Suprapubic skin (tissue), 4 donors: ENCODE measurements around the gene DNAL1. TPM values are rescaled to one million over a fixed set of nuclear protein-coding genes. Genes with fewer than 3 reads are reported as not detected.

ENCODE experiments used
- DNase-seq, 2 donors: peaks; one replicate each; pipeline ENCODE4 v3.0.0-alpha.2; 2019; ENCODE audit warnings: low spot score in 2 of 2
- H3K27ac ChIP-seq: fragments of 200-600 bp; sonication (generic); one replicate; pipeline ENCODE4 v1.5.1; 2019
- H3K27me3 ChIP-seq: fragments of 200-600 bp; sonication (generic); one replicate; pipeline ENCODE4 v1.5.1; 2019
- H3K36me3 ChIP-seq: fragments of 200-600 bp; sonication (generic); one replicate; pipeline ENCODE4 v1.5.1; 2019
- H3K4me1 ChIP-seq: fragments of 200-600 bp; sonication (generic); one replicate; pipeline ENCODE4 v1.5.1; 2019
- H3K4me3 ChIP-seq: fragments of 200-600 bp; sonication (generic); one replicate; pipeline ENCODE4 v1.5.1; 2019; ENCODE audit warnings: mild to moderate bottlenecking
- H3K9me3 ChIP-seq: fragments of 200-600 bp; sonication (generic); one replicate; pipeline ENCODE4 v1.5.1; 2019
- EP300 ChIP-seq: sonication (generic); formaldehyde crosslinking; IDR thresholded peaks from one replicate; pipeline ENCODE4 v1.6.1; 2017; ENCODE audit warnings: antibody characterized with exemption
- POLR2A ChIP-seq, 2 donors: fragments of 450-650 bp; IDR thresholded peaks; one replicate each; pipeline ENCODE4 v1.6.1; 2017; ENCODE audit warnings: antibody characterized with exemption in 2 of 2, mild to moderate bottlenecking in 2 of 2, moderate library complexity in 2 of 2
- POLR2AphosphoS5 ChIP-seq, 3 donors: sonication (generic); formaldehyde crosslinking; IDR thresholded peaks; one replicate each; pipeline ENCODE4 v1.6.1; 2017; ENCODE audit warnings: antibody characterized with exemption in 3 of 3
- WGBS: methylation state at CpG from one replicate; pipeline ENCODE4 v1.1.5; 2018; 5-methylcytosine and 5-hydroxymethylcytosine counted together
- total RNA-seq, 4 donors: library from RNA; depleted of rRNA; stranded (reverse); fragments of >200 nt; gene quantifications; one replicate each; pipeline ENCODE4 v1.1.0, GENCODE V29; 2016
- TF ChIP-seq, protein P1 (sequence below), 2 donors: fragments of 200-600 bp in 1 of 2; fragments of 450-650 bp in 1 of 2; sonication (generic) in 1 of 2; IDR thresholded peaks; one replicate each; pipeline ENCODE4 v1.5.1; 2016 to 2019; ENCODE audit warnings: antibody characterized with exemption in 2 of 2, mild to moderate bottlenecking in 1 of 2, moderate library complexity in 1 of 2

DNAL1 gene
- total RNA-seq, 4 donors from 2014 or later = 1.8 to 3.6 (median 2.6) TPM

GRCh38 chr14:73661872-73662271 lies 17.1 kb downstream of the DNAL1 start:
- no peak for TF ChIP-seq EP300
- TF ChIP-seq POLR2A (IDR thresholded peaks at IDR 0.05) = no peak
- no peak for TF ChIP-seq POLR2AphosphoS5 (IDR thresholded peaks at IDR 0.05)
- TF ChIP-seq, protein P1, sequence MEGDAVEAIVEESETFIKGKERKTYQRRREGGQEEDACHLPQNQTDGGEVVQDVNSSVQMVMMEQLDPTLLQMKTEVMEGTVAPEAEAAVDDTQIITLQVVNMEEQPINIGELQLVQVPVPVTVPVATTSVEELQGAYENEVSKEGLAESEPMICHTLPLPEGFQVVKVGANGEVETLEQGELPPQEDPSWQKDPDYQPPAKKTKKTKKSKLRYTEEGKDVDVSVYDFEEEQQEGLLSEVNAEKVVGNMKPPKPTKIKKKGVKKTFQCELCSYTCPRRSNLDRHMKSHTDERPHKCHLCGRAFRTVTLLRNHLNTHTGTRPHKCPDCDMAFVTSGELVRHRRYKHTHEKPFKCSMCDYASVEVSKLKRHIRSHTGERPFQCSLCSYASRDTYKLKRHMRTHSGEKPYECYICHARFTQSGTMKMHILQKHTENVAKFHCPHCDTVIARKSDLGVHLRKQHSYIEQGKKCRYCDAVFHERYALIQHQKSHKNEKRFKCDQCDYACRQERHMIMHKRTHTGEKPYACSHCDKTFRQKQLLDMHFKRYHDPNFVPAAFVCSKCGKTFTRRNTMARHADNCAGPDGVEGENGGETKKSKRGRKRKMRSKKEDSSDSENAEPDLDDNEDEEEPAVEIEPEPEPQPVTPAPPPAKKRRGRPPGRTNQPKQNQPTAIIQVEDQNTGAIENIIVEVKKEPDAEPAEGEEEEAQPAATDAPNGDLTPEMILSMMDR (IDR thresholded peaks at IDR 0.05) = no peak
- Histone ChIP-seq H3K36me3 (peaks cover 4% of the 10 kb centered on the region), H3K27ac (no peak overlapping the region), H3K4me3 (no peak overlapping the region), H3K4me1 (no peaks in the 10 kb centered on the region), H3K9me3 (no peaks in the 10 kb centered on the region), H3K27me3 (no peaks in the 10 kb centered on the region)
- 88% methylated on average over 2 of the region's 2 CpGs for WGBS
- no peak for DNase-seq

DNA sequence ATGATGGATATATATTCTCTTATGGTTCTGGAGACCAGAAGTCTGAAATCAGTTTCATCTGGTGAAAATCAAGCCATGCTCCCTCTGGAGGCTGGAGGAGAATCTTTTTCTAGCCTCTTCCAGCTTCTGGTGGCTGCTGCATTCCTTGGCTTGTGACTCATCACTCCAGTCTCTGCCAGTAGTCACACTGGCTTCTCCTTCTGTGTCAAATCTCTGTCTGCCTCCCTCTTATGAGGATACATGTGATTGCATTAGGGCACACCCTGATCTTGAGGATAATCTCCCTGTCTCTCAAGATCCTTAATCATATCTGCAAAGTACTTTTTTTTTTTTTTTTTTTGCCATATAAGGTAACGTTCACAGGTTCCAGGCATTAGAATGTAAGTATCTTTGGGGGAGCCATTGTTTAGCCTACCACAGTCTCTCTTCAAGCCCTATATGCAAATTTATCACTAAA lies 17.7 kb downstream of the DNAL1 start:
- Histone ChIP-seq H3K4me3 (no peak overlapping the region), H3K9me3 (no peaks in the 10 kb centered on the region), H3K4me1 (no peaks in the 10 kb centered on the region), H3K27me3 (no peaks in the 10 kb centered on the region), H3K36me3 (peaks cover 4% of the 10 kb centered on the region), H3K27ac (no peak overlapping the region)
- WGBS = 58% methylated on average over 1 of the region's 1 CpG
- TF ChIP-seq, protein P1 (IDR thresholded peaks at IDR 0.05) = peak in 1 of 2 donors; percentile 29
- no peak for TF ChIP-seq POLR2AphosphoS5 (IDR thresholded peaks at IDR 0.05)
- peak in 1 of 2 donors; percentile 64 for DNase-seq

GRCh38 chr14:73663548-73664212 lies 18.9 kb downstream of the DNAL1 start:
- peaks cover 4% of the 10 kb centered on the region for H3K36me3 ChIP-seq
- no peak for TF ChIP-seq POLR2A (IDR thresholded peaks at IDR 0.05)
- no peak for TF ChIP-seq EP300
- TF ChIP-seq POLR2AphosphoS5 (IDR thresholded peaks at IDR 0.05) = no peak
- TF ChIP-seq, protein P1 (IDR thresholded peaks at IDR 0.05) = no peak
- no peak for DNase-seq
- no peak overlapping the region for H3K27ac ChIP-seq
- no peak overlapping the region for H3K4me3 ChIP-seq
- no peaks in the 10 kb centered on the region for H3K4me1 ChIP-seq
- no peaks in the 10 kb centered on the region for H3K27me3 ChIP-seq
- no peaks in the 10 kb centered on the region for H3K9me3 ChIP-seq

DNA sequence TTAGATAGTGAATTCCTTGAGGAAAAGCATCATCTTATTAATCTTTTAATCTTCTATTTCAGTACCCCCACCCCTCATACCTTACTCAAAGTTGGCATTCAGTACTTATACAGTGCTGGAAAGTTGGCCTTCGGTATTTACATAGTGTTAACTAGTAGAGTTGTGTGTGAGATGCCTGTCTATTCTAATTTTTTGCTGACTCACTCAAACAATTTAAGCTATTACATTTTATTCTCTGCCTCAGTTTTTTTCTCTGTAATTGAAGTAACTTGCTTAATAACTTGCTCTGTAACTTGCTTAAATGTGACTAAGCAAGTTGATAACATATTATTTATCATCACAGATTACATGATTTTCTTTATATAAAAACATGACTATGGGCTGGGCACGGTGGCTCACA lies 20.3 kb downstream of the DNAL1 start:
- Histone ChIP-seq H3K27me3 (no peaks in the 10 kb centered on the region), H3K4me3 (no peak overlapping the region), H3K27ac (no peak overlapping the region), H3K9me3 (no peaks in the 10 kb centered on the region), H3K36me3 (no peaks in the 10 kb centered on the region), H3K4me1 (no peaks in the 10 kb centered on the region)
- WGBS = 84% methylated on average over 2 of the region's 2 CpGs
- DNase-seq = no peak
- TF ChIP-seq POLR2A (IDR thresholded peaks at IDR 0.05) (no peak), EP300 (no peak), POLR2AphosphoS5 (IDR thresholded peaks at IDR 0.05) (no peak)
- TF ChIP-seq, protein P1 (IDR thresholded peaks at IDR 0.05) = no peak

DNA sequence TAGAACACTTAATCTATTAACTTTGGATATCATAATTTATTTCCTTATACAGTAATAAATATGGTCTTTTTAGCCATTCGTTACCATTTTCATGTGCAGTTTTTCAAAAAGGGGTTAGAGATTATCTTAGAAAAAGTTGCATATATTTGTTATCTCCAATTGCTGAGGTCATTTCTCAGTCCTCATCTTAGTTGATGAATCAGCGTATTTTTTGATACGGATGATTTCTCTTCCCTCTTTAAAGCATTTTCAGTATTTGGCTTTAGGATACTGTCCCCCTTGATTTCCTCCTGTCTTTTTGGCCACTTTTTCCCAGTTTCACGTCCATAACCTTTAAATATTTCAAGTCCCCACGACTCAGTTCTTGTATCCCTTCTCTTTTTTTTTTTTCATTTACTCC lies 21.8 kb downstream of the DNAL1 start:
- H3K4me1 ChIP-seq = no peaks in the 10 kb centered on the region
- H3K27ac ChIP-seq = no peak overlapping the region
- no peaks in the 10 kb centered on the region for H3K9me3 ChIP-seq
- H3K4me3 ChIP-seq = no peak overlapping the region
- H3K36me3 ChIP-seq = no peaks in the 10 kb centered on the region
- TF ChIP-seq POLR2AphosphoS5 (IDR thresholded peaks at IDR 0.05) (no peak), EP300 (no peak), POLR2A (IDR thresholded peaks at IDR 0.05) (no peak)
- TF ChIP-seq, protein P1 (IDR thresholded peaks at IDR 0.05) = no peak
- no peak for DNase-seq
- H3K27me3 ChIP-seq = no peaks in the 10 kb centered on the region
- WGBS = 80% methylated on average over 5 of the region's 5 CpGs
